Hypothalamus (tissue), 51 donors: ENCODE data around the gene DTNBP1.
"Not testable (repeated sequence)": the region's sequence is repeated elsewhere in the genome, so short reads cannot be mapped to it uniquely, and the experiment has no call there.

Source experiments
- DNase-seq, 51 donors: peaks; one replicate each; lab custom pipeline; 2025; lab: John Stamatoyannopoulos, UW

The DTNBP1 gene

DNA sequence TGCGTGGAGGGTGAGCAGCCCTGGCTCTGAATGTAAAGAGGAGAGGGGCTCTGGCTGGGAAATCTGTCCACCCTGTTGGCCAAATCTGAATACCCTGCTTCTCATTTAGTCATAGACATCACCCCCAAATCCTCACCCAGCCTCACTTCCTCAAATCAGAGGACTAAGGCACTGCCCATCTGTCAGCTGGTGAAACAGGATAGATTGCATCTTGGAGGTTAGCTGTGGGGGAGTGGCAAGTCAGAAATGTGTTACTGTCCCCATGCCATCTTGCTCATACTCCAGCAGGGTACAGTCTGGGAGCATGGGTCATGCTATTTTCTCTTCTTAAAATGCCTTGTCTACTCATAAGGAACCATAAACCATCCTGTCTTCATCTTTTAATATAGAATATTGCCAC, 9.5 kb upstream of the DTNBP1 start:
- no peak for DNase-seq

DNA sequence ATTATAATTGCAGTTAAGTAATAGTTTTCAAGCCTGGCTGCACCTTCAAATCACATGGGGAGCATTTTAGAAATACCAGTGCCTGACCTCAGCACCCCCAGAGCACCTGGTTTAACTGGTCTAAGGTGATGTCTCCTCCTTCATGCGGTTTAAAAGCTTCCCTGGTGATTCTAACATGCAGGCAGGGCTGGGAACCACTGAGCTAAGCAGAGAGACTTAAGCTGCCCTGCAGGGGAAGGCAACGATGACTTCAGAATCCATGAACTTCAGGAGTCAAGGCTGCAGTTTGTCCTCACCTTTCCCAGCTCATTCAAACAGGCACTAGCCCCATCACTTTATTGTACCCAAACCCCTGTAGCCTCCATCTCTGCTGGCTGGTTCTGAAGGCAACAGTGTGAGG, 6.1 kb upstream of the DTNBP1 start:
- no peak for DNase-seq

DNA sequence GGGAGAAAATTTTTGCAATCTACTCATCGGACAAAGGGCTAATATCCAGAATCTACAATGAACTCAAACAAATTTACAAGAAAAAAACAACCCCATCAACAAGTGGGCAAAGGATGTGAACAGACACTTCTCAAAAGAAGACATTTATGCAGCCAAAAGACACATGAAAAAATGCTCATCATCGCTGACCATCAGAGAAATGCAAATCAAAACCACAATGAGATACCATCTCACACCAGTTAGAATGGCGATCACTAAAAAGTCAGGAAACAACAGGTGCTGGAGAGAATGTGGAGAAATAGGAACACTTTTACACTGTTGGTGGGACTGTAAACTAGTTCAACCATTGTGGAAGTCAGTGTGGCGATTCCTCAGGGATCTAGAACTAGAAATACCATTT, 4.1 kb upstream of the DTNBP1 start:
- not testable (repeated sequence) for DNase-seq

DNA sequence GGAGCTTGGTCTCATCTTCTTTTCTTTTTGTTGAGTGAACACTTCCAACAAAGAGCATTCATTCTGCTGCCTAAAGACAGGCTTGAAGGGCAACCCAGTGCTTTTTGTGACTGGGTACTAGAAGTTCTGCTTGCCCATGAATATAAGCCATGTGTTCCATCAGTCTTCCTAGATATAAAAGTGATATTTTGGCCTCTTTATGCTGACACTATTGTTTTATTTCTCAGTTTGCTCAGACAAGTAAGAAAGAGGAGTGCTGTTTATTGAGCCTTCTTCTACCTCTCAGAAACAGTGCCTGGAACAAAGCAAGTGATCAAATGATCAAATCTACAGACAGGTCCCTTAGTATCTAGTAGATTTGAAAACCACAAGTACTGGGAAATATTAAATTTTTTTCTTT, 2.4 kb upstream of the DTNBP1 start:
- no peak for DNase-seq

DNA sequence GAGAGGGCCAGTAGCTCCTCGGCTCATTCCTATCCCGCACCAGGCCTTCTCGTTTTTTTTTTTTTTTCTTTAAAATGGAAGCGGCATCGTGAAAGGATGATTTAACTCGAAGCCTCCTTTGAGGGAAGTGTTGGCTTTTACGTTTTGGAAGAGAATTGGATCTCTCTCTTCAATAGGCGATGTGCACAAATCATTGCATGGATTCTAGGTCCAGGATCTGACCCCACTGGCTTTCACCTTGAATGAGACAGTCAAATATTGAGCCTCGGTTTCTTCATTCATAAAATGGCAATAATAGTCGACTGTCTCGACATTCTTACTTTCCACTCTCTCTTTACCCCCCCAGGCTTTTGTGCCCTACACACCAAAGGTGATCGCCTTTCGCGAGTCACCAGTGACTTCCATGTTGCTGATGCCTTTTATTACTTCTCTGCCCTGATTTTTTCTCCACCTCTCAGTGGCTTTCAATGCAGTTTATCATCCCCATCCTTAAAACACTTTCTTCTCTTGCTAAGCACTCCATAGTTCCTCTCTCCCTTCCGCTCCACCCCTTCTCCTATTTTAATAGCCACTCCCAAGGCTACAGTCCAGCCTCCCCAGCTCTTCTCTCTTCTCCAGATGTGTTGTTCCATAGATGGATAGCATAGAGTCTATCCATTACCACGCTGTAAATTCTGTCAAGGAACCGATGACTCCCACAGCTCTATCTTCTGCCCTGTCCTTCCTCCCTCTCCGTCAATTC, 473 bp upstream of the DTNBP1 start:
- DNase-seq, result no peak

DNA sequence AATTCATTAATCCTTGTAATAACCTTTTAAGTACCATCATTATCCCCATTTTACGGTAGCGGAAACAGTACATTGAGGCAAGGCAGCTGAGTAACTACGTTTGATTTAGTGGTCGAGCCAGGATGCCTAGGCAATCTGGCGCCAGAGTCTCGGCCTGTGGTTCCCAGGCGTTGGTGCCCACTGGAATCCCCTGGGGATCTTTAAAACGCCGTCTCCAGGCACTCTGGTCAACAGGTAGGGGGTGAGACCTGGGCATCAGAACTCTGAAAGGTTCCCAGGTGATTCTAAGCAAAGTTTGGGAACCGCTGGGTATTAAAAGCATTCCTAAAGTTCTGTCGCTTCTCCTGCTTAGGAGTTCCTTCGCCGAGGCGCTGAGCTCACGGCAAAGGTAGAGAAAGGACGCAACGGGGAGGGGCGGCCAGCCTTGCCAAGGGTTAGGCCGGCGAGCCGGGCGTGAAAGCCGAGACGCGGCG, 939 bp downstream of the DTNBP1 start:
- DNase-seq, result no peak

DNA sequence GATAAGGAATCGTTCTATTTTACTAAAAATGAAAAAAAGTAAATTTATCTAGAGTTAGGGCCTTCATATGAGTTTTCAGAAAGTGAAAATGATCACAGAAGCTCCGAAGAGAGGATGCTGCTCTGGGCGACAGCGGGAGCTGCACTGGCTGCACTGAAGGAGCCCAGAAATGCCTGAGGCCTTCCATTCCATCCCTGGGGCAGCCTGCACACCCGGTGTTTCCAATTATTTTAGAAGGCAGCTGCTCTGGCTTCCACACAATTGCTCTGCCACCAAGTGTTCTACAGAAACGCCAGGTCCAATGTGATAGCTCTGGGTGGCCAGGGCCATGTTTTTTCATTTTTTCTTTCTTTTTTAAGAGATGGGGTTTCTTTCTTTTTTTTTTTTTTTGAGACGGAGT, 3.6 kb downstream of the DTNBP1 start:
- no peak for DNase-seq

DNA sequence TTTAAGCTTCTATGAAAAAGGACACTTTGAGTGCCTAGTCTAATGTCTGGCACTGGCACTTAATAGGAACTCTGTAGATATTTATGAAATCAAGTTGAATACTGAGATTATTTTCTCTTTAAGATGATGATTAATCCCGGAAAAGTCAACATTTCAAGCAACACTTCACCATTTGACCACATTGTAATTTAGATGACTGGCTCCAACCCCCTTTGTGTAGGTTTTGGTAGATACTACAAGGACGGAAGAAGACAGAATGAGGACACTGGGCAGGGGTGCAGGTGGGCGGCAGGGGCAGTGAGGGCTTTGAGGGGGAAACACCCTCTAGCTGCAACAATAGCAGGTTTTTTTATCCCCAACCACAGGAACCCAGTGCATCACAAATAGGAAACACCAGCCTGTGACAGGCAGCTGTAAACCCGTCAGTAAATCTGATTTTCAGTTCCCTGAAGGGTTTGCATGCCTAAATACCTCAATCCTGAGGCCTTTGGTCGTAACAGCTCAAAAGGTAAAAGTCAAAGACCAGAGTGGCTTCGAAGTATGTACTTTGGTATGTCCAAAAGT, 4.6 kb downstream of the DTNBP1 start:
- DNase-seq, result no peak

DNA sequence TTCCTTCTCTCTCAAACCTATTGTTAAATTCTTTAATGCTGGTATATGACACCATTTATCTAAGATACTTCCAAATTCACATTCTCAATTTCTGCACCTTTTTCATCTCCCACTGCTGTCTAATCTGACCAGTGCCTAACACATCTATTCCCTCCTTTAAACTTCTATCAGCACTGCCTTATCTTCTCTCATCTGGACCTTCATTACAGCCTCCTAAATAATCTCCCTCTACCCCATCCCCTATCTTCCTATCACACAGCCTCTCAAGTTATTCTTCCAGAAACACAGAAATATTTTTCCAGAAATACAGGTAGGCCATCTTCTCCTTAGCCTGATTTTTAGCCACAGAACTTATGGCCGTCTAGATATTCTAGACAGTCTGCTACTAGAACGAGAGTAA, 5.5 kb downstream of the DTNBP1 start:
- DNase-seq, result no peak

DNA sequence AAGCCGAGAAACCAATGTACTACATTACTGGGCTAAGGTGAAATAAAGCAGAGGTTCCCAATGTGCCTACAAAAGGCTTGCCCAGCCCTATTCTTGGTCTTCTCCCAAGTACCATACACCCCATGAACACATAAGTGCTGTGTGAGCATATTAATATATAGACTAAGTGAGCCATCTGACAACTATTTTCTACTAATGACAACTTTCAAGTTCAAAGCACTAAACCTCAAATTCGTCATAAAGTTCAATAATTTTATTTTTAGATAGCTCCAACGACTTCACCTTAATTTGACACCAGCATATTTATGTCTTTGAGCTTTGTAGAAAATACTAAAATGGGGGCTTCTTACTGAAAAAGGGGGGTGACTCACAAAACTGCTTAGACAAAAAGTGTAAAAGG, 6.7 kb downstream of the DTNBP1 start:
- no peak for DNase-seq

DNA sequence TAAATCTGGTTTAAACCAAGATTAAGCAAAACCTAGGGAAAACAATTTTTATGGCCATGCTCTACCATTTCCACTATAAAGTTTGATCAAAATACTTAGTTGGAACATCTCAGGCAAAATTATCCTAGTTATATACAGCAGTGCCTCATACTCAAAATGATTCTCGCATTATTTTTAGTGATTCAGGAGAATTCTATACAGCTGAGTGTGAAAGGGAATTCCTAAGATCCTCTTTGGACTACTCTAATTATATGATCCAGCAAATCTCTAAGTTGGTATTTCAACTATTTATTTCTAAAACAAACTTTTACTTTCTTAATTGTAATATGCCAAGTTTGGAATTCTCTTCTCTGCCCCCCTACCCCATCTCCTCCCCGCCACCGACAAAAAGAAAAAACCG, 8.6 kb downstream of the DTNBP1 start:
- DNase-seq, result no peak

DNA sequence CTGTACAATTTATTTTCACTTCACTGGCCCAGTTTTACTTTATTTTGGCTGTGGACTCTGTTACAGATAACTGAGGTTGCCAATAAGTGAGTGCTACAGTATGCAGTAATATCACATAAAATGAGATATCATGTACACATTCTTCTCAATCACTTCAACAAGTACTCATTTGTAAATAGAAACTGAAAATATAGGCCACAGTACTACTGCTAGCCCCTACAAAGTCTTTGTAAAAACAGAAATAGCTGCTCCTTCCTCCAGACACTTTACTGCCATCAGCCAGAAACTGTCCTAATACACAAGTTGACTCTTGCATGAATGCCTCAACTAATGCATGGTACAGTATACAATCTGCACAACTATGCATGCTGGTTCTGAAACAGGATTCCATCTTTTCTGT, 9.2 kb downstream of the DTNBP1 start:
- DNase-seq, result no peak

DNA sequence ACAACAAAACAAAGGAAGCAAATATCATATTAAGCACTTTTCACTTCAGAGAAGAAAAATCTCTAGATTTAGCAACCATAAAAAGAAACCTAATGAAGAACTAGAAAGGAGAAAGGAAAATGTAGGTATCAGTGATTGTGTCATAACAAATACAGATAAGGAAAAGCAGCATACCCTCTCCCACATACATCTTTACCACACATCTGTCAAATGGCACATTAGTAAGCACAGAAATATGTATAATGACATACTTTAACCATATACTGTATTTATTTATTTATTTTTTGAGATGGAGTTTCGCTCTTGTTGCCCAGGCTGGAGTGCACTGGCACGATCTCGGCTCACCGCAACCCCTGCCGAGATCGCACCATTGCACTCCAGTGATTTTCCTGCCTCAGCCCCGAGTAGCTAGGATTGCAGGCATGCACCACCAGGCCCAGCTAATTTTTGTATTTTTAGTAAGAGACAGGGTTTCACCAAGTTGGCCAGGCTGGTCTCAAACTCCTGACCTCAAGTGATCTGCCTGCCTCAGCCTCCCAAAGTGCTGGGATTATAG, 12.7 kb downstream of the DTNBP1 start:
- not testable (repeated sequence) for DNase-seq

DNA sequence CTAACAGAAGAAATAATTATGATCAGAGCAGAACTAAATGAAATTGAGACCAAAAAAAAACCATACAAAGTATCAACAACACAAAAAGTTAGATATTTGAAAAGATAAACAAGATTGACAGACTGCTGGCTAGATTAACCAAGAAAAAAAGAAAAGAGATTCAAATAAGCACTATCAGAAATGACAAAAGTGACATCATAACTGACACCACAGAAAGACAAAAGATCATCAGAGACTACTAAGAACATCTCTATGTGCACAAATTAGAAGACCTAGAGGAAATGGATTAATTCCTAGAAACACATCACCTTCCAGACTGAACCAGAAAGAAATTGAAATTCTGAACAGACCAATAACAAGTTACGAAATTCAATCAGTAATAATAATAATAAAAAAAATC, 17.9 kb downstream of the DTNBP1 start:
- DNase-seq, result no peak

DNA sequence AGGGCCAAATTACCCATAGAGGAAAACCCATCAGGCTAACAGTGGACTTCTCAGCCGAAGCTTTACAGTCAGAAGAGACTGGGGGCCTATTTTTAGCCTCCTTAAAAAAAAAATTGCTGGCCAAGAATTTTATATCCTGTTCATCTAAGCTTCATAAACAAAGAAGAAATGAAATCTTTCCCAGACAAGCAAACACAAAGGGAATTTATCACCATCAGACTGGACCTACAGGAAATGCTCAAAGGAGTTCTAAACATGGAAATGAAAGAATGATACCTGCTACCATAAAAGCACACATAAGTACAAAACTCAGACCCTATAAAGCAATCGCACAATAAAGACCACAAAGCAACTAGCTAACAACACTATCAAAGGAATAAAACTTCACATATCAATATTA, 19.3 kb downstream of the DTNBP1 start:
- DNase-seq, result no peak

DNA sequence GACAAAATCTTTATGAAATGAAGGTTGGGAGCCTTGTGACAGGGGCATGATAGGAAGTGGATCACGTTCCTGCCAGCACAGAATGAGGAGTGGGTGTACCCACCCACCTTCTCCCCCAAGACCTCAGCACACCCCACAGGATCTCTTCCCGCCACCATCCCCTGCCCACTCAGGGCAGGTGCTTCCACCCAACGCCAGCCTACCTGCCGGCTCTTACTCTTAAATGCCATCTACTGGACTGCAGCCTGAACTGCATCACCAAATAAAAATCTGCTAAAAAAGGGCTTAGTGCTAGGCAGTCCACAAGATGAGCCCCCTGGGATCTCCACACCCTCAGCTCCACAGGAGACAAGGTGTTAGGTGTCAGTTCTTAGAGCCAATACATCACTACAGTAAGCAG, 20.6 kb downstream of the DTNBP1 start:
- no peak for DNase-seq

DNA sequence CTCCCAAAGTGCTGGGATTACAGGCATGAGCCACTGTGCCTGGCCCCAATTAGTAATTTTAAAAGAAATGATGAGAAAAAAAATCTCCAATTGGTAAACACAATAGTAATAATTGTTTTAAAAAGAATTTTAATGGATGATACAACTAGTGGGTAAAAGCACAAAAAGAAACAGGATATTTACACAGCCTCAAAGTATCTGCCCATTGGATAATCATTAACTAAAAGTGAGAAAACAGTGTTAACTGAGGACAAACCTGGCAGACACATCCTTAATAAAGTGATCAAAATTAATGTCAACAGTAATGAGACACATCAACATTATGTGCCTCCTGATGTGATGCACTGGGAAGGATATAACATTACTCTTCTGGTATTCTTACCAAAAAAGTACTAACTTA, 24.5 kb downstream of the DTNBP1 start:
- no peak for DNase-seq

DNA sequence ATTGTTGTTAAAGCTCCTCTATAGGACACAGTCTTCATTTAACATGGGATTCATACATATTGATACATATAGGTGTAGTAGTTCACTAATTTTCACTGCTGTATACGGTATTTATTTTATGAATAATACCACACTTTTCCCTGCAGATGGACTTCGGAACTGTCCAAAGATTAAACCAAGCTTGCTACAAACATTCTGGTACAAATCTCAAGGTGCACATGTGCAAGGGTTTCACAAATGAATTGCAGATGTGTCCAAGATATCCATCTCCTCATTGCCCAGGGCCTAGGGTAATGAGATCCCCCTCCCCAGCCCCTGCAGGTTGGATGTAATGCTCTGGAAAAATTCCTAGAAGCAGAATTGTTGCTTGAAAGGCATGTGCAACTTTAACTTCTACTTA, 31.4 kb downstream of the DTNBP1 start:
- no peak for DNase-seq

DNA sequence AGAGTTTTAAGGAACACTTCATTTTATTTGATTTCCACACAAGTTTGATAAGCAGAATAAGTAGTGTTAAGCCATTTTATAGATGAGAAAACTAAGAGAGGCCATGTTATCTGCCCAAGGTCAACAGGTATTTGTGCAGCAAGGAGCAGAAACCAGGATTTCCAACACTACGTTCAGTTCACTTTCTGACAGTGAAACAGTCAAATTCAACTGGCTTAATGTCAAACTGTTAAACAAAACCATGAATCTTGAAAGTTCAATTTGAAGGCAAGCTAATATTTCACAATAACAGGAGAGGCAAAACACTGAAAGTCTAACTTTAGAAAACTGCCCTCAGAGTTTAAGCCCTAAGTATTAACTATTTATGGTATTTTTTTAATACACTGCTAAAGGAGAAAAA, 32.6 kb downstream of the DTNBP1 start:
- DNase-seq, result no peak

DNA sequence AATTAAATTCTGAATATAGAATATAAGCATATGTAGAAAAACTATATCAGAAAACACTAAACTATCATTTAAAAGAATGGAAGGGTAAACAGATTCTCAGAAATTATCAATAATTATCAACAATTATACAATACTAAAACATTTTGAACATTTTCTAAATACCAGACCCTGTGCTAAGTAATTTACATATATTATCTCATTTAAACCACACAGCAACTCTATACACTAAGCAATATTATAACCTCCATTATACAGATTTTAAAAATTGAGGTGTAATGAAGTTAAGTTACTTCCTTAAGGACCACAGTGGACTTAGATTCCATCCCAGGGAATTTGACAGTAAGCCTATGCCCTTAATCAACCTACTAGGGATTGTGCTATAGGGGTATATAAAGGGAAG, 33.3 kb downstream of the DTNBP1 start:
- no peak for DNase-seq

DNA sequence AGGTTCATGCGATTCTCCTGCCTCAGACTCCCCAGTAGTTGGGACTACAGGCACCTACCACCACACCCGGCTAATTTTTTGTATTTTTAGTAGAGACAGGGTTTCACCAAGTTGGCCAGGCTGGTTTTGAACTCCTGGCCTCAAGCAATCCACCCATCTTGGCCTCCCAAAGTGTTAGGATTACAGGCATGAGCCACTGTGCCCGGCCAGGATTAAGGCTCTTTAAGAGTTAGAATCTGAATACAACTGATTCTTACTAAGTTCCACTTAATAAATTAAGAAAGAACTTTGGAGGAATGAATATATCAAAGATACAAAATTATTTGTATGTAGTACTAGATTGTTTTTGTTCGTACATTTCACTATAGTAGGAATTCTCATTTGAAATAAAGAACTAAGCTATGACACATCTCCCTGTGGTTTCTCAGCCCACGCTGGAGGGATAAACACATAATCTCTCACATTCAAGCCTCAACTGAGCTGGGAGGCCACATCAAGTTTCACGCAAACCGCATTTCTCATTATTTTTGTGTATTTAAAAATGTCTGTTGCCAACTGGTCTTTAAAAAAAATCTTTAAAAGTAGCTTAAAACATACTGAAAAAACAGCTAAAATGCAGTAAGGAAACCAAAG, 34.2 kb downstream of the DTNBP1 start:
- DNase-seq, result no peak

DNA sequence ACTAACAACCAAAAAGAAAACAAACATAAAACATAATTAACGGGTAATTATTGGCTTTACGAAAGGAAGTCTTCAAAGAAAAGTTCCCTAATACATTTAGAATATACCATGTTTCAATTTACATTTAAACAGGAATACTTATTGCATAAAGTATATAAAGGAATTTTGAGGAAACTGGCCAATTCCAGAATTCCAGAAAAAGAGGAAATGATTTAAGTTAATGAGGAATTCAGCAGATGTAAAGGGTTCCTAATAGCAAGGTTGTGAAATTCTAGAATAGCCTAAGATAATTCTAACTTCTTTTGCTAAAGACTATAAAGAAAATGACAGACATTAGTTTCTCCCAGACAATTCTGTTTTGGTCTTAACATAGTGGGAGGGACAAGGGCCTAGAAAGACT, 35.0 kb downstream of the DTNBP1 start:
- no peak for DNase-seq
